ENCODE results near the gene TIAM2. TPM values are rescaled to one million over a fixed set of nuclear protein-coding genes. Genes with fewer than 3 reads are reported as not detected.
A peak's percentile ranks its signal among the peaks of the same experiment; 100 is the strongest.
"Not testable (repeated sequence)": the region's sequence is repeated elsewhere in the genome, so short reads cannot be mapped to it uniquely, and the experiment has no call there.

The TIAM2 gene
- total RNA-seq, 4 donors from 2014 or later = 9.2 to 18.2 (median 11.4) TPM

DNA sequence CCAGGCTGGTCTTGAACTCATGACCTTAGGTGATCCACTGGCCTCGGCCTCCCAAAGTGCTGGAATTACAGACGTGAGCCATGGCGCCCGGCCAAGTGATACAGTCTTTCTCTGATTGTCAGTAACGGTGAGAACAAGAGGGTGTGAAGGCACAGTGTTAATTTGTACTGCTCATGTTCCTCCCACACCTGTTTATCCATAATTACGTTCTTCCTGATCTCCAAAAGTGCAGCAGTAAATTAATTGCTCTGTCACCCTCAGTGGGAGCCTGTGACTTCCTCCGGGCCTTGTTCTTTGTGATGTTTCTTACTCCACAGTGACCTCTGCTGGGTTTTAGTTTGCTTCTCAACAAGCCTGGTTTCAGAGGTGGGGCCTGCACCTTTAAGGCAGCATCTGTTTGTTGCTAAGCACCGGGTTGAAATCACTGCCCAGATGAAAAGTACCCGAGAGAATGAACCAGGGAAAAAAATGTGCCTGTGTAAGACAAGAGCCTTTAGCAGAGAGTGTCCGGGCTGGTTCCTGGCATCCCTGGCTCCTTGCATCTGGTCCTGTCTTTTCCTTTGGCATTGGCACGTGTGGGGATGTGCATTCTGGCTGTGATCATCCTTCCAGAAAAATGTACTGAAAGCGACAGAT lies 179.6 kb downstream of the TIAM2 start:
- Histone ChIP-seq H3K27ac (no peak overlapping the region), H3K4me3 (no peak overlapping the region), H3K36me3 (no peaks in the 10 kb centered on the region), H3K9me3 (no peaks in the 10 kb centered on the region), H3K27me3 (no peaks in the 10 kb centered on the region), H3K4me1 (peaks cover 0 to 24% (median 11%) of the 10 kb centered on the region in 4 donors)
- TF ChIP-seq, protein P1, sequence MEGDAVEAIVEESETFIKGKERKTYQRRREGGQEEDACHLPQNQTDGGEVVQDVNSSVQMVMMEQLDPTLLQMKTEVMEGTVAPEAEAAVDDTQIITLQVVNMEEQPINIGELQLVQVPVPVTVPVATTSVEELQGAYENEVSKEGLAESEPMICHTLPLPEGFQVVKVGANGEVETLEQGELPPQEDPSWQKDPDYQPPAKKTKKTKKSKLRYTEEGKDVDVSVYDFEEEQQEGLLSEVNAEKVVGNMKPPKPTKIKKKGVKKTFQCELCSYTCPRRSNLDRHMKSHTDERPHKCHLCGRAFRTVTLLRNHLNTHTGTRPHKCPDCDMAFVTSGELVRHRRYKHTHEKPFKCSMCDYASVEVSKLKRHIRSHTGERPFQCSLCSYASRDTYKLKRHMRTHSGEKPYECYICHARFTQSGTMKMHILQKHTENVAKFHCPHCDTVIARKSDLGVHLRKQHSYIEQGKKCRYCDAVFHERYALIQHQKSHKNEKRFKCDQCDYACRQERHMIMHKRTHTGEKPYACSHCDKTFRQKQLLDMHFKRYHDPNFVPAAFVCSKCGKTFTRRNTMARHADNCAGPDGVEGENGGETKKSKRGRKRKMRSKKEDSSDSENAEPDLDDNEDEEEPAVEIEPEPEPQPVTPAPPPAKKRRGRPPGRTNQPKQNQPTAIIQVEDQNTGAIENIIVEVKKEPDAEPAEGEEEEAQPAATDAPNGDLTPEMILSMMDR (IDR thresholded peaks at IDR 0.05) = peak; percentile 41 to 68 (median 53)
- TF ChIP-seq POLR2A (IDR thresholded peaks at IDR 0.05) = no peak
- peak in 1 of 2 donors; percentile 71 for DNase-seq (ENCODE audit: low spot score in 2 of 2)
- WGBS, 2 donors = 34 to 39% methylated on average over 12 of the region's 12 CpGs

DNA sequence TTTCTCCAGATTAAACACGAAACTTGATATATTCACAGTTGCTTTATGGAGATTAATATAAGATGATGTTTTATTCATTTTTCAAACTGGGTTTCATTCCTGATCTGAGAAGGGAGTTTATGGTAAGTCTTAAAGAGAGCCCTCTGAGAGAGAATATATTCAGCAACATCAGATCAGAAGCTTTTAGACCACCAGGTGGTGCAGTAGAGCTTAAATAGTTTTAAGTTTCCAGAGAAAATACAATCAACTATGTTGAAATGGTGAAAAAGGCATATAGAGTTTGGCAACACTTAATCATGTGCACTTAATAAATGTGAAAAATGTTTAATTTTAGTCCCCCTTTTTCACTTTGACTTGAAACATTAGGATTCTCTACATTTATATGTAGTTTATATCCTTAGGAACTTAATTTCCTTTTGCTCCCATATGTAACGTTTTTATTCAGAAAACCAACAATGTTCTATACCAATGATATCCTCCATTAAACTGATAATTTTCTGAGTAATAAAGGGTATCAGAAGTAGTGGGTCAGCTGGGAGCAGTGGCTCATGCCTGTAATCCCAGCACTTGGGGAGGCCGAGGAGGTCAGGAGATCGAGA lies 182.3 kb downstream of the TIAM2 start:
- TF ChIP-seq, protein P1 (IDR thresholded peaks at IDR 0.05) = peak; percentile 64 to 77 (median 64)
- no peak for TF ChIP-seq POLR2A (IDR thresholded peaks at IDR 0.05)
- peak in 1 of 2 donors; percentile 85 for DNase-seq (ENCODE audit: low spot score in 2 of 2)
- Histone ChIP-seq H3K36me3 (no peaks in the 10 kb centered on the region), H3K27me3 (no peaks in the 10 kb centered on the region), H3K4me1 (peaks cover 0 to 7% (median 2%) of the 10 kb centered on the region in 4 donors), H3K27ac (no peak overlapping the region), H3K9me3 (no peaks in the 10 kb centered on the region), H3K4me3 (no peak overlapping the region)
- WGBS, 2 donors = 84 to 85% methylated on average over 4 of the region's 4 CpGs

DNA sequence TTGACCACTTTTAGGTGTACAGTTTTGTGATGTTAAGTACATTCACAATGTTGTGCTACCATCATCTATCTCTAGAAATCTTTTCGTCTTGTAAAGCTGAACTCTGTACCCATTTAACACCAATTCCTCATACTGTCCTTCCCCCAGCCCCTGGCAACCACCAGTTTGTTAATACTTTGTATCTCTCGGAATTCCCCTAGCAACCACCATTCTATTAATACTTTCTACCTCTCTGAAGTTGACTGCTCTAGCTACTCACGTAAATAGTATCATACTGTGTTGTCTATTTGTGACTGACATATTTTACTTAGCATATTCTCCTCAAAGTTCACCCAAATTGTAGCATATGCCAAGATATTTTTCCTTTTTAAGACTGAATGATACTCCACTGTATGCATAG lies 186.4 kb downstream of the TIAM2 start:
- peaks cover 0 to 16% (median 0%) of the 10 kb centered on the region in 4 donors for H3K4me1 ChIP-seq
- no peak for TF ChIP-seq EP300 (IDR thresholded peaks at IDR 0.05)
- TF ChIP-seq POLR2A (IDR thresholded peaks at IDR 0.05) = no peak
- TF ChIP-seq, protein P1 (IDR thresholded peaks at IDR 0.05) = no peak
- no peaks in the 10 kb centered on the region for H3K9me3 ChIP-seq
- WGBS, 2 donors = 92 to 93% methylated on average over 3 of the region's 3 CpGs
- no peak overlapping the region for H3K4me3 ChIP-seq
- H3K27ac ChIP-seq = no peak overlapping the region
- DNase-seq (ENCODE audit: low spot score in 2 of 2) = no peak
- H3K27me3 ChIP-seq = no peaks in the 10 kb centered on the region
- H3K36me3 ChIP-seq = no peaks in the 10 kb centered on the region

DNA sequence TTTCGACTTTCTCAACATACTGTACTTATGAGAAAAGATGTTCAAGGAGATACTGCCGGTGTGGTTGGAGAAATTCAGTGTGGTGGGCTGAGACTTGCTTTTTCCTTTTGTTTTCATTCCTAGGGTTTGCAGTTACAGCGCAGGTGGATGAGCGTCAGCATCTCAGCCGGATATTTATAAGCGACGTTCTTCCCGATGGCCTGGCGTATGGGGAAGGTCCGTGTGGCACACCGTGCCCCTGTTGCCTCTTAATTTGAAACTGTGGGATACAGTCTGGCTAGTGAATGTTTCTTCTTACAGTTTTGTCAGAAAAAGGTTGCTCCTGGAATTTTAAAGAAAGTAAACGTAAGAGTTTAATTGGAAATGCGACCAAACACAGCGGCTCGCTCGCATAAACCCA lies 187.0 kb downstream of the TIAM2 start:
- no peak for DNase-seq (ENCODE audit: low spot score in 2 of 2)
- Histone ChIP-seq H3K27me3 (no peaks in the 10 kb centered on the region), H3K4me3 (no peak overlapping the region), H3K9me3 (no peaks in the 10 kb centered on the region), H3K36me3 (no peaks in the 10 kb centered on the region), H3K4me1 (peaks cover 0 to 19% (median 0%) of the 10 kb centered on the region in 4 donors), H3K27ac (no peak overlapping the region)
- TF ChIP-seq EP300 (IDR thresholded peaks at IDR 0.05) = no peak
- WGBS, 2 donors = 91 to 97% methylated on average over 16 of the region's 16 CpGs

DNA sequence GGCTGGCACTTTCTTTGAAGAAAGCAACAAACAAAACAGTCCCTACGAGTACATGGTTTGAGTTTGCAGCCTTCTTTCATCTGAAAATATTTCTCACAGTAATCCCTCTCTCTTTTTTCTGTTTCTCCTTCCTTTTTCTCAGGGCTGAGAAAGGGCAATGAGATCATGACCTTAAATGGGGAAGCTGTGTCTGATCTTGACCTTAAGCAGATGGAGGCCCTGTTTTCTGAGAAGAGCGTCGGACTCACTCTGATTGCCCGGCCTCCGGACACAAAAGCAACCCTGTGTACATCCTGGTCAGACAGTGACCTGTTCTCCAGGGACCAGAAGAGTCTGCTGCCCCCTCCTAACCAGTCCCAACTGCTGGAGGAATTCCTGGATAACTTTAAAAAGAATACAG lies 188.0 kb downstream of the TIAM2 start:
- WGBS, 2 donors = 25 to 34% methylated on average over 5 of the region's 5 CpGs
- H3K27ac ChIP-seq = no peak overlapping the region

DNA sequence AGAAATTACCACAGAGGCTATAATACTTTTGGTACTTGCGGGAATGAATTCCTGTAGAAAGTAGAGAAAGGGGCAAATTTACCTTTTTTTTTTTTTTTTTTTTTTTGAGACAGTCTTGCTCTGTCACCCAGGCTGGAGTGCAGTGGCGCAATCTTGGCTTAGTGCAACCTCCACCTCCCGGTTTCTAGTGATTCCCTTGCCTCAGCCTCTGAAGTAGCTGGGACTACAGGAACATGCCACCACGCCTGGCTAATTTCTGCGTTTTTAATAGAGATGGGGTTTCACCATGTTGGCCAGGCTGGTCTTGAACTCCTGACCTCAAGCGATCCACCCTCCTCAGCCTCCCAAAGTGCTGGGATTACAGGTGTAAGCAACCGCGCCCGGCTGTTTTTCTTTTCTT lies 189.9 kb downstream of the TIAM2 start:
- H3K4me3 ChIP-seq; H3K9me3 ChIP-seq; H3K27ac ChIP-seq; H3K36me3 ChIP-seq; DNase-seq (ENCODE audit: low spot score in 2 of 2); H3K27me3 ChIP-seq: not testable (repeated sequence)
- 98 to 99% methylated on average over 9 of the region's 9 CpGs for WGBS, 2 donors
- peaks cover 0 to 44% (median 10%) of the 10 kb centered on the region in 4 donors for H3K4me1 ChIP-seq

More for the DNA sequence above, 188.0 kb downstream of the TIAM2 start:
- no peaks in the 10 kb centered on the region for H3K27me3 ChIP-seq
- TF ChIP-seq EP300 (IDR thresholded peaks at IDR 0.05) (no peak), POLR2A (IDR thresholded peaks at IDR 0.05) (no peak)
- TF ChIP-seq, protein P1 (IDR thresholded peaks at IDR 0.05) = no peak
- H3K9me3 ChIP-seq = no peaks in the 10 kb centered on the region
- H3K4me3 ChIP-seq = no peak overlapping the region
- H3K4me1 ChIP-seq = peaks cover 0 to 24% (median 0%) of the 10 kb centered on the region in 4 donors
- DNase-seq (ENCODE audit: low spot score in 2 of 2) = no peak
- H3K36me3 ChIP-seq = no peaks in the 10 kb centered on the region

Measured in tibial nerve (tissue), 4 donors.